ENCODE measurements around the gene DEAF1.

The DEAF1 gene

DNA sequence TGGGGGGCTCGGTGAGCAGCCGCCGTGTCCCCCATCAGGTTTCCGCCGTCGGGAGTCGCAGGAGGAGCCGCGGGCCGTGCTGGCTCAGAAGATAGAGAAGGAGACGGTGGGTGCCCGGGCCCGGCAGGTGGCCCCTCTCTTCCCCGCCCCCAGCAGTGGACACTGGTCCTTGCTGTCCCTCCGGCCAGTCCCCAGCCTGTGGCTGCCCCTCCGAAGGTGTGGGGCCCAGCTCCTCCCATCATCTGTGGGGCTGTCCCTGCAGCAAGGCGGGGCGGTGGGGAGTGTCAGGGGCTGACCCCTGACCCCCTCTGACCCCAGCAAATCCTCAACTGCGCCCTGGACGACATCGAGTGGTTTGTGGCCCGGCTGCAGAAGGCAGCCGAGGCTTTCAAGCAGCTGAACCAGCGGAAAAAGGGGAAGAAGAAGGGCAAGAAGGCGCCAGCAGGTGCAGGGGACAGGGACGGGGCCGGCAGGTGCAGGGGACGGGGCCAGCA is 26.3 kb upstream of the DEAF1 start:
- DNase-seq (ENCODE audit: low read depth in 2 of 2), result no peak

DNA sequence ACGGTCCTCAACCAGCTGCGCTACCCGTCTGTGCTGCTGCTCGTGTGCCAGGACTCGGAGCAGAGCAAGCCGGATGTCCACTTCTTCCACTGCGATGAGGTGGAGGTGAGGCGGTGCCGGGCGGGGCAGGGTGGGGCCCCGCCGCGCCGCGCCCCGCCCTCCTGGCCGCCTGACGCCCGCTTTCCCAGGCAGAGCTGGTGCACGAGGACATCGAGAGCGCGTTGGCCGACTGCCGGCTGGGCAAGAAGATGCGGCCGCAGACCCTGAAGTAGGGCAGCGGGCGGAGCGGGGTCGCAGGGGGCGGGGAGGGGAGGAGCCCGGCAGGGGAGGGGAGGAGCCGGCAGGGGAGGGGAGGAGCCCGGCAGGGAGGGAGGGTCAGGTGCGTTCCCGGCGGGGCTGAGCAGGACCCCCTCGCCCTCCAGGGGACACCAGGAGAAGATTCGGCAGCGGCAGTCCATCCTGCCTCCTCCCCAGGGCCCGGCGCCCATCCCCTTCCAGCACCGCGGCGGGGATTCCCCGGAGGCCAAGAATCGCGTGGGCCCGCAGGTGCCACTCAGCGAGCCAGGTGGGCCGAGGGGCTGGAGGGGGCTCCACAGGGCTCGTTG is 25.7 kb upstream of the DEAF1 start:
- no peak for DNase-seq (ENCODE audit: low read depth in 2 of 2)

DNA sequence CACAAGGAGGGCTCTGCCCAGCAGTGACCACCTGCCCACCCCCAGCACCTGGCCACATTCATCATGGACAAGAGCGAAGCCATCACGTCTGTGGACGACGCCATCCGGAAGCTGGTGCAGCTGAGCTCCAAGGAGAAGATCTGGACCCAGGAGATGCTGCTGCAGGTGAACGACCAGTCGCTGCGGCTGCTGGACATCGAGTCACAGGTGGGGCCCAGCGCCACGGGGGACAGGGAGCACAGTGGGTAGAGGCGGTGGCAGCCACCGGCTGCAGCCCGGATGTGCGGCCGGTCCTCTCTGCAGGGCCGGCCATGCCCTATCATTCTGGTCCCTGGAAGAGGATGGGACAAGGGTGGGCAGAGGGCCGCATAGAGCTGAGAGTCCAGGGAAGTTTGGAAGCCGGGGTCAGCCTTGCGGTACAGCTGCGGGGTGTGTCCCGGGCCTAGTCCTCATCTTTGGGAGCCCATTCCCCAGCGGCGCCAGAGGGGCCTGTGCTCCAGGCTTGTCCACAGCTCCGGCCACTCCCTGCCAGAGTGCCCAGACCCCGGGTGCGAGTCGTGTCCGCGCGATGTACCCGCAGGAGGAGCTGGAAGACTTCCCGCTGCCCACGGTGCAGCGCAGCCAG is 25.1 kb upstream of the DEAF1 start:
- no peak for DNase-seq (ENCODE audit: low read depth in 2 of 2)

DNA sequence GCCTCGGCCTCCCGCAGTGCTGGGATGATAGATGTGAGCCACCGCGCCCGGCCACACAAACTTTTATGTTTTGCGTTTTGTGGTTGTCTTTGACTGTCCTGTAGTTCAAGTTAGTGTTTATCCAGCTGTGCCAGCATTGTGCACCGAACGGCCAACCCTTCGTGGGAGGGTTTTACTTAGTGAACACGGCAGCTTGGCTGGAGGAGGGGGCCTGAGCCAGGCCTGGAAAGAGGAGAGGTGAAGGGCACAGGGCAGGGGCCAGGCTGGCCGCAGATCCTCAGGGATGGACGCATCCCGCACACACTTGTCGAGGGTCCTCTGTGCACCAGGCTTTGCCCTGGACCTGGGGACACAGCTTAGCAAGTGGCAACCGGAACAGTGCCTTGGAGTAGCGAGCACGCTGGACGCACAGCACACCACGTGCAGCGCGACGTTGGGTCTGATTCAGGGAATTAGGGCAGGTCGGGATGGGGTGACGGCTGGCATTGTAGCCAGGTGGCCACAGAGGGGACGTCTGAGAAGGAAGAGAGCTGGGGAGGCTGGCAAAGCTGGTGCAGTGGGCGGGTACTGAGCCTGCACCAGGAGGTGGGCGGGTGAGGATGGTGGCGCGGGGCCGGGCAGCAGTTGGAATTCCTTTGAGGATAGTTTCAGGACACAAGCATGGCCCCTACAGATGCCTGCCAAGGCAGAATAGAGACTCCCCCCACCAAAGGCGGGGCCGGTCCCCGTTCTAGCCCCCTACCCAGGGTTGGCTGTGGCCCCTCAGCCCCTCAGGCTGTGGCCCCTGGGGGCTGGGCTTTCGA is 24.4 kb upstream of the DEAF1 start:
- no peak for DNase-seq (ENCODE audit: low read depth in 2 of 2)

DNA sequence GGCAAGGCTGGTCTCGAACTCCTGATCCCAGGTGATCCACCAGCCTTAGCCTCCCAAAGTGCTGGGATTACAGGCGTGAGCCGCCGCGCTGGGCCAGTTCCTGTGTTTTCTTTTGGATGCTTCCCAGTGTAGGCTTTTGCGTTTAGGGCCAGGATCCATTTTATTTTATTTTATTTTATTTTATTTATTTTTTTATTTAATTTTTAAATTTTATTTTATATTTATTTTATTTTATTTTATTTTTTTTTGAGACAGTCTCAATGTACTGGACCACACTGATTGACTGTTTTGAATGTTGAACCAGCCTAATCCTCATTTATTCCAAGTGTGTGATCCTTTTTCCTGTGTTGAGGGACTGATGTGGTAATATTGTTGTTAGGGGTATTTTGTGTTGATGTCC is 19.4 kb upstream of the DEAF1 start:
- no peak for DNase-seq (ENCODE audit: low read depth in 2 of 2)

DNA sequence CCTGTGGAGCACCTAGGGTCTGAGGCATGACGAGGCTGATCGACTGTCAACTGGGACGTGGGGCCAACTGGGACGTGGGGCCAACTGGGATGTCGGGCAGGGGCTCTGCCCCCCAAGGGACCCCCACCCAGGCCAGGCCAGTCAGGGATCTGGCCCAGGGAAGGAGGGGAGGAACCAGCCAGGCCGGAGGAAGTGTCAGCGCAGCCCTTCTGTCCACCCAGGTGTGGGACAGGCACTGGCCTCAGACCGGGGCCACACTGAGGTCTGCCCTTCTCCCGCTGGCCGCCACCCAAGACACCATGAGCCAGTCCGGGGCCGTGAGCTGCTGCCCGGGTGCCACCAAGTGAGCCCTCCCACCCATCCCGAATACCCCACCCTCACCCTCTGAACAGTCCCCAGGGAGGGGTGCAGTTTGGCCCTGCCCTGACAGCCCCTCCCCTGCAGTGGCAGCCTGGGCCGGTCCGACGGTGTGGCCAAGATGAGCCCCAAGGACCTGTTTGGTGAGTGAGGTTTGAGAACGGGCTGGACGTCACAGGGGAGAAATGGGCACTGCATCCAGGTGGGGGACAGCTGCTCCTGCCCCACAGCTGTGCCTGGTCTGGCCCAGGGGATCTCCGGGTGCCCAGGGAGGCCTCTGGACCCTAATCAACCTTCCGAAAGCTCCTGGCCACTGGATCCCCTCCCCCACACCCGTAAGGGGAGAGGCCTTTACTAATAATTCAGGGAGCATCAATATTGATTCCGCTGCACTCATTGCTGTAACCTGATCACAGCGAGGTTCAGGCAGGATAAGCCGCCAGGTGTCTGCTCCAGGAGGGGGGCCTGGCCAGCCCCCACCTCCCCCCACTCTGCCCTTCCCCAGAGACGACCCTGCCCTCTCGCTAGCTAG is 14.3 kb upstream of the DEAF1 start:
- no peak for DNase-seq (ENCODE audit: low read depth in 2 of 2)

DNA sequence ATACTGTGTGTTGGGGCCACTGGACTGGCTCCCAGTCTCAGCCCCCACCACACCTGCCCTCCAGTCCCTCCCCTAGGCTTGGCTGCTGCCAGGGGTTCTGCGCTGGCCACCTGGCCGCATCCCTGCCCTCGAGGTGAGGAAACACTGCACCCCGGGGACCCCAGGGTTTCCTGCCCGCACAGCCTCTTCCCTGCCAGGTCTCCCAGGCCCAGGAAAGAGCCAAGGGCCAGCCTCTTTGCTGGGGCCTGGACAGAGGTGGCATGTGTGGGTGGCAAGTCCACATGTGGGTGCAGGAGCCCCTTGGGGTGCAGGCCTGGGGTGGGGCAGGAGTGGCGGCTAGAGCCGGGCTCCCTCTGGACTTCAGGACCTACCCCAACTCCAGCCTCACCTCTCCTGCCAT is 13.5 kb upstream of the DEAF1 start:
- no peak for DNase-seq (ENCODE audit: low read depth in 2 of 2)

DNA sequence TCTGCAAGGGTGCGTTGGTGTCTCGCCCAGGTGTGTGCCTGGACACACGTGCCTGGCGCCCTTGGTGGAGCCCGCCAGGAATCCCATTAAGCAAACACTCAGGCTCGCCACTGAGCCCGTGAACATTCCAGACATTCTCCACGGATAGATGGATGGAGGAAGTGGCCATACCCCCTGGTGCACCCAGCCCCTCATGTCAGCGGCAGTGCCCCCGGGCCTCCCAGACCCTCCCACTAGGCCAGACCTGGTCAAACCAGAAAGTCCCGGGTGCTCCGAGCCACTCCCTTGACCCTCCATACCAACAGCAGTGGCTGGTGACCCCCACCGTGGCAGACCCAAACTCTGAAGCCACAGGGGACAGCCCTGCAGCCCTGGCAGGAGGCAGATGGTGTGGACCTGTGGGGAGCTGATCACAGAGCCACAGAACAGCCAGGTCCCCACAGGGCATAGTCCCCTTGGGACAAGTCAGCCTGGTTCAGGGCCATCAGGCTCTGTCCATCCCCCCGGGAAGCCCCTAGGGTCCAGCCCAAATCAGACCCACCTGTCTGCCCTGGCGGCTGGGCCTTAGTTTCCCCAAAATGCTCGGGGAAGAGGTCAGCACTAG is 12.9 kb upstream of the DEAF1 start:
- DNase-seq (ENCODE audit: low read depth in 2 of 2), result no peak

DNA sequence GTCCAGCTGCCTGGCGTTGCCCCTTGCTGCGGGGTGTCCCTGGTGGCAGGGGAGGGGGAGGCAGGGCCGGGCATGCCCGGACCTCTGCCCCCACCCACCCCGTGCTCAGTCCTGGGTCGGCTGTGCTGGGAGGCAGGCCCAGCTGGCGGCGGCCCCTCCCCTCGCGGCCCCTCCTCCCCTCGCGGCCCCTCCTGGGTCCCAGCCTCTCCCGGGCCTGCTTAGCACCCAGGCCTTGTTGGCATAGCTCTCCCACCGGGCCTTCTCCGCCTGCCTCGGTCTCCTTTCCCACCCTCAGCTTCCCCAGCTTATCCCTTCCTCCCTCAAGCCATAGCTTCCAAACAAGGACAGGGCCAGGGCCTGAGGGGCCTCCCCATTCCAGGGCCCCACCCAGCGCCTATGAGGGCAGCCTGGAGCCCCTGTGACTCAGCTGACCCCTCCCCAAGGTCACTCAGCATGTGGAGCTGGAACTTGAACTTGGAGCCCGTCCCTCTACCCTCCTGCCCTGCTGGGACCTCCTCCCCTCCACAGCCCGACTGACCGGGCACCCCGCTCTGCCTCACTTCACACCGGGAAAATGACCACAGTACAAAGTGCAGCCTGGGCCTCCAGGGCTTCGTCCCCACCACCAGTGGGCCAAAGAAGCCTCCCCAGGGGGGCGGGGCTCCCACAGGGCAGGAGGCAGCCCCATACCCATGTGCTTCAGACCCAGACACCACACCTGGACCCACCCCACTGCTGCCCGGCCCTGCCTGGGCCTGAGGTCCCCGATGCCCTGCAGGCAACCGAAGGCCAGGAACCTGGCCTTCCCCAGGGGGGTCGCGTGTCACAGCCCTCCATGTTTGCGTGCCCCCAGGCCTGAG is 12.2 kb upstream of the DEAF1 start:
- no peak for DNase-seq (ENCODE audit: low read depth in 2 of 2)

DNA sequence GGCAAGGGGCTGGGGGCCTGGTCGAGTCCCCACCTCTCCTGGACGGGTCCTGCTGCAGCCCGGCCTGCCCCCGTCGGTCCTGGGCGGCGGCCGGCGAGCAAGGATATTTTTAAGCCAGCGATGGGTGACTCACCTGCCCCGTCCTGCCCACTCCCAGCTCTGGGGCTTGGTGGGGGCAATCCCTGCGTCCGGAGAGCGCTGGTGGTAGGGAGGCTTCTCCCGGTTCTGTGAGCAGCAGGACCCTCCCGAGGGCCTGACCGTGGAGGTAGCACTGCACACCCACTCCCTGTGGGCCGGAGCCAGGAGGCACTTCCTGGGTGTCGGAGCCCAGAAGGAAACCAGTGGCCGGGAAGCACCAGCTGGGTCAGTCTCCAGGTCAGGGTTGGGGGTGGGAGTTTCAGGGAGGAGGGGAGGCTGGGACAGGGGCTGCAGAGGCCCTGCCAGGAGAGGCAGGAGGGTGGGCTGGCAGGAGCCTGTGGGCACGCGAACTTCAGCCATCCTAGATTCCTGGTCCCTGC is 11.5 kb upstream of the DEAF1 start:
- DNase-seq (ENCODE audit: low read depth in 2 of 2), result no peak

DNA sequence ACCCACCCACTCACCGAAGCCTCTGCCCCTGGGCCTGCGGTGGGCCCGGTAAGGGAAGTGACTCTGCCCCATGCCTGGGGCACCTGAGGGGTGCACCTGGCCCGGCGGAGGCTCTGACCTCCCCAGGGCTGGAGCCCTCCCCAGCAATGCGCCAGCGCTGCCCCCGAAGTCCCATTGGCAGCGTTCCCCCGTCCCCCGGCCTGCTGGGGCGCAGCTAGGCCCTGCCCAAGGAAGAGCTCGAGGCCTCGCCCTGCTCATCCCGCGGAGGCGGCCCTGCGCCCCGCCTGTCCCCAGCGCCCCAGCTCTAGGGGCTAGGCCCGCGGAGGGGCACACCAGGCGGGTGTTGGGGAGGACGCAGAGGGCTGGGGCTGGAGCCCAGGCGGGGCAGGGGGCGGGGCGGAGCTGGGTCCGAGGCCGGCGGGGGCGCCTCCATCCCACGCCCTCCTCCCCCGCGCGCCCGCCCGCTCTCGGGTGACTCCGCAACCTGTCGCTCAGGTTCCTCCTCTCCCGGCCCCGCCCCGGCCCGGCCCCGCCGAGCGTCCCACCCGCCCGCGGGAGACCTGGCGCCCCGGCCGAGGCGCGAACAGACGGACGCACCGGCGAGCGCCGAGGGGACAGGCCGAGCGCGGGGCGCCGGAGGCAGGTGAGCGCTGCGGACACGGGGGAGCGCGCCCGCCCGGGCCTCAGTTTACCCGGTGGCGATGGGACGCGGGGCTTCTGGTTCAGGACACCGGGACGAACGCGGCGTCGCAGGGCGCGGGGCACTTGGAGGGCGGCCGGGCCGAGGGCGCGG is 10.8 kb upstream of the DEAF1 start, which contains the start of gene EPS8L2:
TSS of gene EPS8L2 (plus strand) at position 586 of the 793 bp plus-strand sequence. CDS start 3,177 bp downstream, outside the sequence.
- DNase-seq (ENCODE audit: low read depth in 2 of 2), result no peak

DNA sequence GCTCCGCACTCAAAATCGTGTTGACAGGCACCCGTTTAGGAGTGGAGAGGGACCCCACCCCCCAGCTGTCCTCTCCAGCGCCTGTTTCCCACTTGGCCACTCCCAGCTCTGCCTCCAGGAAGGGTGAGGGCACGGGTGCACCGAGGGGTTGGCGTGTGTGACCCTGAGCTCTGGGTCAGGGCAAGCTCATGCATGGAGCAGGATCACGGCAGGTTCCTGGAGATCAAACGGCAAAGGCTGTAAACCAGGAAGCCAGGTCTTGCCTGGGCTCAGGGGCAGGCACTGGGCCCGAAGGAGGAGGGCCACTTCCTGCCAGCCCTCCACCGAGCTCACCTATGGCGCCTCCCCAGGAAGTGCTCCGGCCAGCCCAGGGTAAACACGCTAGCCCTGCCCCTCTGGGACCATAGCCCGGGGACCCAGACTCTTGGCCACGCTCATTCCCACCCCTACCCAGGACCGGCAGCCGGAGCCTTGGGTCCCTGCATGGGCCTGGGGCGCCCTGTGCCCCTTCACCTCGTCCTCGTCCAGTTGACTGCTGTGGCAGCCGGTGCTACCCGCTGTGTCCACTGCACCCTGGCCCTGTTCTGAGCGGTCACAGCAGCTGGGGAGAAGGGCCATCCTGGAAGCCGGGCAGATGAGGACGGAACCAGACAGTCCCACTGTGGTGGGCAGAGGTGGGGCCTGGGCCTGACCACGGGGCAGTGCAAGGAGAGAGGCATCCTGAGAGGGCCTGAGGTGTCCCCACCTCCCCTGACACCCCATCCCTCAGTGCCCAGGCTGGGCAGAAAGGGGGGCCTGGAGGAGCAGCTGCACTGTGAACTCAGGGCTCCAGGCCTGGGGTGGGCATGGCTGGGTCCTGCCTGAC is 10.0 kb upstream of the DEAF1 start:
- no peak for DNase-seq (ENCODE audit: low read depth in 2 of 2)

DNA sequence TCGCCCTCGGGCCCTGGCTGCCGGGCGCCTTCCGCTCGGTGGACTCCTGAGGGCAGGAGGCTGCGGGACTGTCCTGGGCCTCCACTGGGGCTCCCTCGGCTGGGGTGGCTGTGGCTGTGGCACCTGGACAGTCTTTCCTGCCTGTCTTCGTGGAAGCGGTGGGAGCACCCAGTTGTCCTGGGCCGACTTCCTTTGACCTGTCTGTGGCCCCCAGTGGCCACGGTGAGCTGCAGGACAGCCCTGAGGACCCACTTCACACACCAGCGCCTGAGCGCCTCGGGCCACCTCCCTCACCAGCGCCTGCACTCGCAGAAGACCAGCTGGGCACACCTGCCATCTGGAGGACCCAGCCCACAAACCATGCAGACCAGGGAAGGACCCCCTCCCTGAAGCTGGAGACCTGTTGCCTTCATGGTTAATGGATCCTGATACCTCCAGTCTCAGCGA is 9.2 kb upstream of the DEAF1 start:
- no peak for DNase-seq (ENCODE audit: low read depth in 2 of 2)

DNA sequence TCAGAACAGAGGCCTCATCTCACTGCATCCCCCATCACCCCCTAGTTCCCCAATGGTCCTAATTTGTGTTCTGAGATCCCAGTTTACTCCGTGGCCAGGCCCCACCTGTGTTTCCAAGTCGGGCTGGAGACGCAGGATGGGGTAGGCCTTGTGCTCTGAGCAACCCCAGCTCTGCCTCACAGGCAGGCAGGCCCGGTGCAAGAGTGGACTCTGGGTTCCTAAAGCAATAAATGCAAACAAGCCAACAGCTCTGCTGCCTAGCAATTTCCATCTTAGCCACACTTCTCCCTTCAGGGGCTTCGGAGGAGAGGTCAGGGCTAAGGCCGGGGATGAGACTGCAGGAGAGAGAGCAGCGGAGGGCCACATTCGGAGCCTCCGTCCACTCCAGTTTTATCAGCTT is 8.5 kb upstream of the DEAF1 start:
- no peak for DNase-seq (ENCODE audit: low read depth in 2 of 2)

DNA sequence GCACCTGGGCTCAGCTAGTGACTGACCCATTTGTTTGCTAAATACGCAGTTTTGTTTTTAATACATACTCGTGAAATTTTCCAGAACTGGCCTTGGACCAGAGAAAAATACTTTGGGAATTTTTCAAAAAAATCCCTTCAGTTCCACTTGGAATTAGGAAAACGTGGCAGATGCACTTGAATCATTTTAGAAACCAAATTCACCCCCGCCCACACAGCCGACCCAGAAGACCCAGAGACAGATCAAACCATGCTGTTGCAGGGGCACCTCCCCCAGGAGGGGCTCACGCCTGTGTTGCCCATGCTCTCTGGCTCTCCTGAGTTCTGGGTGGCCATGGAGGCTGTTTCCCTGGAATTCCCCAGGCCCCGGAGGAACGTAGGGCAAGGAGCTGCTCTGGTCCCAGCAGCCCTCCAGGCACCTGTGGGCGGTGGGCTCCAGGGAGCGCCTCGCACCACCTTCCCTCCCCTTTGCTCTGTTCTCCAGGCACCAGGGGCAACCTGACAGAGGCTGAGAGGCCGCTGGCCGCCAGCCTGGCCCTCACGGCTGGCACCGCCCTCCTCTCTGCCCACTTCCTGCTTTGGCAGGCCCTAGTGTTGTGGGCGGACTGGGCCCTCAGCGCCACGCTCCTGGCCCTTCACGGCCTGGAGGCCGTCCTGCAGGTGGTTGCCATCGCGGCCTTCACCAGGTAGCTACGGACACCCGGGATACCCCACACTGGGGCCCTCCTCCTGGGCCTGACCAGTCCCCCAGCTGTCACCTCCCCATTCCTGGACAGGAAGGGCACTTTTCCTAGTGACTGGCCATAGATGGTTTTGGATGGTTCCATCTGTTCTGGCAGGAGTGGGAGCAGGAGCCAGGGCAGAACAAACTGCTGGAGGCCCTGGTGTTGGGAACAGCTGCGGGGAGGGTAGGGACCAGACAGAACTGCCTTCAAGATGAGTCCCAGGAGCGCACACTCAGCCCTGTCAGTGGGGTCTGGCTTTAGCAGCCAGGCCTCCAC is 7.7 kb upstream of the DEAF1 start:
- DNase-seq (ENCODE audit: low read depth in 2 of 2), result no peak

DNA sequence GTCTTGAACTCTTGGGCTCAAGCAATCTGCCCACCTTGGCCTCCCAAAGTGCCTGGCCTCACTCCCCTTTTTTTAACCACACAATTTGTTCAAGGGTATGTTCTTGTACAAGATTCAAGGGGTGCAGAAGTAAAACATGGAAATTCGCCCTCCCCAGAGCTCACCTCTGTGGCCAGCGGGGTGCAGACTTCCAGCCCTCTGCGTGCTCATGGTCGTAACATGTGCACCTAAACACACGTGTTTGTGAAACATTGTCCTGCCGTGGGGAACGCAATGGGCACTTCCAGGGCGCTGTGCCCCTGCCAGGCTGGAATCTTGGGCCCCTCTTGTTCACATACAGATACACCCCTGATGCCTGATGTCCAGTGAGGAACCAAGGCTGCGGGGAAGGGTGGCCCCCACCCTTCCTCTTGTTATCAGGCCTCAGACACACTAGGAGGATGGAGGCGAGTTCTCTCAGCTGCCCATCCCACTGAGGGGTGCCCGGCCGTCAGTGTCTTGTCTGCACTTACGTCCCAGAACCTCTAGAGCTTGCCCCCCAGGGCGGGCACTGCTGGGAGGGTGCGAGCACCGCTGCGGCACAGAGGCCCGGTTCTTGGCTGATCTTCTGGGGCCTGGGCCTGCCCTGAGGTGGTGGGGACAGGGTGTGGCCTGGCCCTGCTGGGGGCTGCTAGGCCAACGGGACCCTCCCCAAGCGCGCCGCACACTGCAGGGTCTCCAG is 6.9 kb upstream of the DEAF1 start:
- DNase-seq (ENCODE audit: low read depth in 2 of 2), result no peak
